Measurements from ENCODE around the gene MCRIP1. TPM values are rescaled to one million over a fixed set of nuclear protein-coding genes. Genes with fewer than 3 reads are reported as not detected.
A peak's percentile ranks its signal among the peaks of the same experiment; 100 is the strongest.

MCRIP1 gene
- total RNA-seq, 1 experiment from 2014 or later: 115 TPM

DNA sequence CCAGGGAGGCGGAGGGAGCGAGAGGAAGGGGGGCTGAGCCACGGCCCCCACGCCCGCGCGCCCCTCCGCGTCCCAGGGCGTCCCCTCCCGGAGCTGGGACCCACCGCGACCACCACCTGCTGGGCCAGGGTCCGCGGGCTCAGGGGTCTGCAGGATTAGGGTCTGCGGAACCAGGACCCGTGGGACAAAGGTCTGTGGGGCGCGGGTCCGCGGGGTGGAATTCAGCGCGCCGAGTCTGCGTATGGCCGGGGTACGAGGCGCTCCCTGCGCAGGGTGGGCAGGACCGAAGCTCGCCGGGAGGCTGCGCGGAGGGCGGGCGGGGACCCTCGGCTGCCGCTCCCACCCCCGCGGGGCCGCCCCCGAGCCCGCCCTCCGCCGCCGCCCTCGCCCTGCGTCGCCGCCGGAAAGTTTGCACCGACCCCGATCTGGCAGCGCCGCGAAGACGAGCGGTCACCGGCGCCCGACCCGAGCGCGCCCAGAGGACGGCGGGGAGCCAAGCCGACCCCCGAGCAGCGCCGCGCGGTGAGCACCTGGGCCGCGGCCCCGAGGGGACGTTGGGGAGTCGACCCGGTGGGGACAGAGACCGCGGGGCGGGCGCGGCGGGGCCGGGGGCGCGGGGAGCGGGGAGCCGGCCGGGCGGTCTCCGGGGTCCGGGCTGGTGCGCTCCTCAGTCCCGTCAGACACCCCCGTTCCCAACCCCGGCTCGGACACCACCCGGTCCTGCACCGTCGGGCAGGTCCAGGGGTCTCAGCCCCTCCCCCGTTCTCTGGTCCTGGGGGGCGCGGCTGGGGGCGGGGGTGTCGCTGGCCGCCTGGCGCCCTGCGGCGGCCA lies 29.1 kb downstream of the MCRIP1 start, which contains the start of gene GCGR:
TSS of gene GCGR (plus strand) at position 423 of the 831 bp plus-strand sequence. CDS start 4,869 bp downstream, outside the sequence.
- Histone ChIP-seq H3K9me3 (ENCODE audit: control insufficient read depth, insufficient read depth, low read depth, low read length) (no peaks in the 10 kb centered on the region), H3K27ac (ENCODE audit: low read length) (no peak within 1 kb of the TSS), H3K27me3 (ENCODE audit: control insufficient read depth, insufficient read depth, low read length) (no peaks in the 10 kb centered on the region; the same call in 1 of the 2 replicates), H3K4me1 (ENCODE audit: control insufficient read depth, insufficient read depth, low read length) (peaks cover 5% of the 10 kb centered on the region), H3K4me3 (ENCODE audit: low read depth in 2 of 2, low read length in 2 of 2) (peak within 1 kb of the TSS; percentile 22 to 38), H3K36me3 (ENCODE audit: control insufficient read depth, insufficient read depth, low read length) (no peaks in the 10 kb centered on the region)
- ATAC-seq (0 out of 2 replicates have a peak, but pooled peaks have one; percentile 3), DNase-seq (ENCODE audit: low read depth, low spot score) (no peak)
- intact Hi-C loops (cut with micrococcal nuclease; ENCODE audit: unreplicated experiment) (no loop called here), in situ Hi-C loops (cut with HindIII; ENCODE audit: low pct_unique_long_range_greater_than_20kb, low sequenced_read_pairs) (no loop called here)
- TF ChIP-seq, protein P1, sequence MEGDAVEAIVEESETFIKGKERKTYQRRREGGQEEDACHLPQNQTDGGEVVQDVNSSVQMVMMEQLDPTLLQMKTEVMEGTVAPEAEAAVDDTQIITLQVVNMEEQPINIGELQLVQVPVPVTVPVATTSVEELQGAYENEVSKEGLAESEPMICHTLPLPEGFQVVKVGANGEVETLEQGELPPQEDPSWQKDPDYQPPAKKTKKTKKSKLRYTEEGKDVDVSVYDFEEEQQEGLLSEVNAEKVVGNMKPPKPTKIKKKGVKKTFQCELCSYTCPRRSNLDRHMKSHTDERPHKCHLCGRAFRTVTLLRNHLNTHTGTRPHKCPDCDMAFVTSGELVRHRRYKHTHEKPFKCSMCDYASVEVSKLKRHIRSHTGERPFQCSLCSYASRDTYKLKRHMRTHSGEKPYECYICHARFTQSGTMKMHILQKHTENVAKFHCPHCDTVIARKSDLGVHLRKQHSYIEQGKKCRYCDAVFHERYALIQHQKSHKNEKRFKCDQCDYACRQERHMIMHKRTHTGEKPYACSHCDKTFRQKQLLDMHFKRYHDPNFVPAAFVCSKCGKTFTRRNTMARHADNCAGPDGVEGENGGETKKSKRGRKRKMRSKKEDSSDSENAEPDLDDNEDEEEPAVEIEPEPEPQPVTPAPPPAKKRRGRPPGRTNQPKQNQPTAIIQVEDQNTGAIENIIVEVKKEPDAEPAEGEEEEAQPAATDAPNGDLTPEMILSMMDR (IDR thresholded peaks at IDR 0.05): no peak
- TF ChIP-seq, protein P2, sequence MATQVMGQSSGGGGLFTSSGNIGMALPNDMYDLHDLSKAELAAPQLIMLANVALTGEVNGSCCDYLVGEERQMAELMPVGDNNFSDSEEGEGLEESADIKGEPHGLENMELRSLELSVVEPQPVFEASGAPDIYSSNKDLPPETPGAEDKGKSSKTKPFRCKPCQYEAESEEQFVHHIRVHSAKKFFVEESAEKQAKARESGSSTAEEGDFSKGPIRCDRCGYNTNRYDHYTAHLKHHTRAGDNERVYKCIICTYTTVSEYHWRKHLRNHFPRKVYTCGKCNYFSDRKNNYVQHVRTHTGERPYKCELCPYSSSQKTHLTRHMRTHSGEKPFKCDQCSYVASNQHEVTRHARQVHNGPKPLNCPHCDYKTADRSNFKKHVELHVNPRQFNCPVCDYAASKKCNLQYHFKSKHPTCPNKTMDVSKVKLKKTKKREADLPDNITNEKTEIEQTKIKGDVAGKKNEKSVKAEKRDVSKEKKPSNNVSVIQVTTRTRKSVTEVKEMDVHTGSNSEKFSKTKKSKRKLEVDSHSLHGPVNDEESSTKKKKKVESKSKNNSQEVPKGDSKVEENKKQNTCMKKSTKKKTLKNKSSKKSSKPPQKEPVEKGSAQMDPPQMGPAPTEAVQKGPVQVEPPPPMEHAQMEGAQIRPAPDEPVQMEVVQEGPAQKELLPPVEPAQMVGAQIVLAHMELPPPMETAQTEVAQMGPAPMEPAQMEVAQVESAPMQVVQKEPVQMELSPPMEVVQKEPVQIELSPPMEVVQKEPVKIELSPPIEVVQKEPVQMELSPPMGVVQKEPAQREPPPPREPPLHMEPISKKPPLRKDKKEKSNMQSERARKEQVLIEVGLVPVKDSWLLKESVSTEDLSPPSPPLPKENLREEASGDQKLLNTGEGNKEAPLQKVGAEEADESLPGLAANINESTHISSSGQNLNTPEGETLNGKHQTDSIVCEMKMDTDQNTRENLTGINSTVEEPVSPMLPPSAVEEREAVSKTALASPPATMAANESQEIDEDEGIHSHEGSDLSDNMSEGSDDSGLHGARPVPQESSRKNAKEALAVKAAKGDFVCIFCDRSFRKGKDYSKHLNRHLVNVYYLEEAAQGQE (IDR thresholded peaks at IDR 0.05; ENCODE audit: insufficient read depth in 1 of 2, low read depth in 2 of 2, low read length in 1 of 2): no peak
- TF ChIP-seq SIN3A (IDR thresholded peaks at IDR 0.05; ENCODE audit: borderline replicate concordance, insufficient read depth, low read depth, low read length) (no peak), POLR2AphosphoS5 (IDR thresholded peaks at IDR 0.05; ENCODE audit: low read depth, low read length) (no peak), TCF7L2 (IDR thresholded peaks at IDR 0.05; ENCODE audit: low read depth, low read length) (no peak)
- ChIA-PET POLR2A (interaction anchor here (0.5 kb wide), 1 partner anchor 121 kb away, joined by 3 read pairs; the partner anchor contains the start of gene ARL16), CTCF (no interaction called here)
- BruUV-seq (replicated peaks): no TSS peak

DNA sequence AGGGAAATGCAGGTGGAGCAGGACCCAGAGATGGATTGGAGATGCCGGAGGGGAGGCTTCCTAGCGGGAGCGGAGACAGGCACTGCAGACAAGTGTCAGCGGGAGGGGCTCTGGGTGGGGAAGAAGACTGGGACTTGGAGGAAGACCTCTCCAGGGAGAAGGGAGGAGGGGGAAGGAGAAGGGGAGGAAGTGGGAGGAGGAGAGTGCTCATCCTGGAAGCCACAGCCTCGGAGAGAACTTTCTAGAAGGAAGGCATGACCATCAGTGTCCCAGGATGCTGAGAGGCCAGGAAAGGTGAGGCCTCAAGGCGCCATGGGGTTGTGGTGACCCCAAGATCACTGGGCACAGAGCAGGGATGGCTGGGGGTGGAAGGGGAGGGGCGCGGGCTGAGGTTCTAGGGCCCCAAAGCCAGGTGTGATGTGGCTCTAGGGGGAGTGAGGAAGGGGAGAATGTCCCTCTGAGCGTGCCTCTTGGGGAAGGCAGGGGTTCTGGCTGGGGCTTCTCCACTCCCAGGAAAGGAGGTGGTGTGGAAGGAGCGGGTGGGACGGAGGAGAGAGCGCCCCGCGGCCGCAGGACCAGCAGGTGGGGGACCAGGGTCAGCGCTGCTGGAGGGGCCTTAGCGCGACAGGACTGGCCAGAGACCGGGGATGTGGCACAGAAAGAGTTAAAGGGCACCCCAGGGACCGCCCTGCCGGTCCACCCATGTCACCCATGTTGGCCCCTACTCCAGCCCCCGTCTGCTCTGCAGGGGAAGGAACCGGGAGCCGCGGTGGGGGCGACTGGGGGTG lies 30.0 kb downstream of the MCRIP1 start:
- POLR2A ChIA-PET: no interaction called here
- no TSS peak for BruUV-seq (replicated peaks)

More for the DNA sequence above, 30.0 kb downstream of the MCRIP1 start:
- intact Hi-C loops (cut with micrococcal nuclease; ENCODE audit: unreplicated experiment) (no loop called here), in situ Hi-C loops (cut with HindIII; ENCODE audit: low pct_unique_long_range_greater_than_20kb, low sequenced_read_pairs) (no loop called here)
- CTCF ChIA-PET: no interaction called here
- H3K4me1 ChIP-seq (ENCODE audit: control insufficient read depth, insufficient read depth, low read length): peaks cover 5% of the 10 kb centered on the region
- no peak for TF ChIP-seq SIN3A (IDR thresholded peaks at IDR 0.05; ENCODE audit: borderline replicate concordance, insufficient read depth, low read depth, low read length)
- TF ChIP-seq, protein P2 (IDR thresholded peaks at IDR 0.05; ENCODE audit: insufficient read depth in 1 of 2, low read depth in 2 of 2, low read length in 1 of 2): no peak
- TF ChIP-seq, protein P1 (IDR thresholded peaks at IDR 0.05): no peak
- TF ChIP-seq POLR2AphosphoS5 (IDR thresholded peaks at IDR 0.05; ENCODE audit: low read depth, low read length): no peak
- no peak for TF ChIP-seq TCF7L2 (IDR thresholded peaks at IDR 0.05; ENCODE audit: low read depth, low read length)
- H3K9me3 ChIP-seq (ENCODE audit: control insufficient read depth, insufficient read depth, low read depth, low read length): no peaks in the 10 kb centered on the region
- no peak overlapping the region for H3K27ac ChIP-seq (ENCODE audit: low read length)
- no peaks in the 10 kb centered on the region for H3K36me3 ChIP-seq (ENCODE audit: control insufficient read depth, insufficient read depth, low read length)
- DNase-seq (ENCODE audit: low read depth, low spot score) (no peak), ATAC-seq (no peak)
- no peak overlapping the region for H3K4me3 ChIP-seq (ENCODE audit: low read depth in 2 of 2, low read length in 2 of 2)
- H3K27me3 ChIP-seq (ENCODE audit: control insufficient read depth, insufficient read depth, low read length): no peaks in the 10 kb centered on the region; the same call in 1 of the 2 replicates
